Trophoblast cell (in vitro differentiated cells and primary cell): Measurements from ENCODE around the gene CPM.
A peak's percentile ranks its signal among the peaks of the same experiment; 100 is the strongest.
"Not testable (repeated sequence)": the region's sequence is repeated elsewhere in the genome, so short reads cannot be mapped to it uniquely, and the experiment has no call there.

Experiments used
- DNase-seq, 2 donors: peaks; one replicate each; pipeline ENCODE4 v3.0.0-alpha.2; 2016
- H2AFZ ChIP-seq: 2 replicates; pipeline ENCODE4 v1.6.1; 2013; ENCODE audit warnings: low read length, moderate library complexity, mild to moderate bottlenecking; ENCODE audit not compliant: insufficient read depth, poor library complexity
- H2AK5ac ChIP-seq: 2 replicates; pipeline ENCODE4 v1.6.1; 2013; ENCODE audit warnings: mild to moderate bottlenecking, low read length
- H2BK120ac ChIP-seq: 2 replicates; pipeline ENCODE4 v1.6.1; 2013; ENCODE audit warnings: low read length, mild to moderate bottlenecking, moderate library complexity; ENCODE audit not compliant: insufficient read depth, poor library complexity
- H2BK12ac ChIP-seq: 2 replicates; pipeline ENCODE4 v1.6.1; 2013; ENCODE audit warnings: mild to moderate bottlenecking, low read length, moderate library complexity
- H2BK5ac ChIP-seq: 2 replicates; pipeline ENCODE4 v1.6.1; 2013; ENCODE audit warnings: low read length, low read depth, moderate library complexity, mild to moderate bottlenecking; ENCODE audit not compliant: poor library complexity
- H3K14ac ChIP-seq: 2 replicates; pipeline ENCODE4 v1.6.1; 2013; ENCODE audit warnings: mild to moderate bottlenecking, low read length
- H3K18ac ChIP-seq: 2 replicates; pipeline ENCODE4 v1.6.1; 2013; ENCODE audit warnings: mild to moderate bottlenecking, low read length
- H3K23ac ChIP-seq: 2 replicates; pipeline ENCODE4 v1.6.1; 2013; ENCODE audit warnings: low read length
- H3K27ac ChIP-seq: 2 replicates; pipeline ENCODE4 v1.5.1; 2013; ENCODE audit warnings: low read depth, mild to moderate bottlenecking, inconsistent platforms, low read length, moderate library complexity
- H3K27me3 ChIP-seq: 2 replicates; pipeline ENCODE4 v1.6.1; 2013; ENCODE audit warnings: inconsistent platforms, mild to moderate bottlenecking, low read length, moderate library complexity; ENCODE audit not compliant: insufficient read depth
- H3K36me3 ChIP-seq, 2 experiments: 1 replicate in 1 of 2; 2 replicates in 1 of 2; pipeline ENCODE4 v1.6.1; 2013; ENCODE audit warnings: low read length in 2 of 2, mild to moderate bottlenecking in 2 of 2, moderate library complexity in 1 of 2; ENCODE audit not compliant: insufficient read depth in 2 of 2, control insufficient read depth in 1 of 2
- H3K4ac ChIP-seq: 2 replicates; pipeline ENCODE4 v1.6.1; 2013; ENCODE audit warnings: low read depth, mild to moderate bottlenecking, low read length, moderate library complexity
- H3K4me1 ChIP-seq, 2 experiments: 1 replicate in 1 of 2; 2 replicates in 1 of 2; pipeline ENCODE4 v1.6.1; 2013; ENCODE audit warnings: low read length in 2 of 2, mild to moderate bottlenecking in 2 of 2, moderate library complexity in 1 of 2; ENCODE audit not compliant: insufficient read depth in 2 of 2, control insufficient read depth in 1 of 2
- H3K4me2 ChIP-seq: 2 replicates; pipeline ENCODE4 v1.6.1; 2013; ENCODE audit warnings: inconsistent platforms, mild to moderate bottlenecking, low read length, moderate library complexity
- H3K4me3 ChIP-seq: 2 replicates; pipeline ENCODE4 v1.5.1; 2013; ENCODE audit warnings: mild to moderate bottlenecking, low read depth, low read length, inconsistent platforms
- H3K79me1 ChIP-seq: one replicate; pipeline ENCODE4 v1.6.1; 2013; ENCODE audit warnings: low read length
- H3K79me2 ChIP-seq: 2 replicates; pipeline ENCODE4 v1.6.1; 2013; ENCODE audit warnings: low read length, mild to moderate bottlenecking; ENCODE audit not compliant: control insufficient read depth, insufficient read depth, poor library complexity
- H3K9ac ChIP-seq: 2 replicates; pipeline ENCODE4 v1.6.1; 2013; ENCODE audit warnings: mild to moderate bottlenecking, low read length
- H3K9me3 ChIP-seq: 2 replicates; pipeline ENCODE4 v1.6.1; 2013; ENCODE audit warnings: low read depth, mild to moderate bottlenecking, control low read depth, inconsistent platforms, low read length; ENCODE audit not compliant: insufficient read depth
- H4K12ac ChIP-seq: 2 replicates; pipeline ENCODE4 v1.6.1; 2013; ENCODE audit warnings: low read depth, mild to moderate bottlenecking, low read length, moderate library complexity
- H4K8ac ChIP-seq: 2 replicates; pipeline ENCODE4 v1.6.1; 2013; ENCODE audit warnings: low read depth, mild to moderate bottlenecking, low read length, moderate library complexity
- H4K91ac ChIP-seq: one replicate; pipeline ENCODE4 v1.6.1; 2013; ENCODE audit warnings: low read depth, mild to moderate bottlenecking, low read length, moderate library complexity
- WGBS: extraction: QIAGEN DNeasy Blood & Tissue Kit; methylation state at CpG from one replicate; pipeline ENCODE4 v1.1.7; 2013; ENCODE audit warnings: missing lambda C conversion rate; ENCODE audit not compliant: insufficient read length, insufficient coverage; ENCODE audit errors: extremely low coverage; 5-methylcytosine and 5-hydroxymethylcytosine counted together

Gene CPM

GRCh38 chr12:68863886-68864454 is 69.0 kb downstream of the CPM start:
- not testable (repeated sequence) for H3K4me2 ChIP-seq, H2AFZ ChIP-seq, H3K23ac ChIP-seq, H2AK5ac ChIP-seq, H3K27ac ChIP-seq, H3K4me3 ChIP-seq, H3K18ac ChIP-seq, H3K27me3 ChIP-seq, H3K9me3 ChIP-seq, H2BK120ac ChIP-seq, H3K9ac ChIP-seq, H4K12ac ChIP-seq, H3K79me1 ChIP-seq, H3K79me2 ChIP-seq, H3K4me1 ChIP-seq, H3K14ac ChIP-seq, H2BK12ac ChIP-seq, H3K4ac ChIP-seq, H3K36me3 ChIP-seq, H4K8ac ChIP-seq, H4K91ac ChIP-seq, H2BK5ac ChIP-seq
- no CpG with 5 or more reads among the region's 8 CpGs for WGBS
- peak in 1 of 2 donors; percentile 76 for DNase-seq

GRCh38 chr12:68863109-68863770 is 69.7 kb downstream of the CPM start:
- no peak overlapping the region for H3K18ac ChIP-seq
- WGBS: no CpG with 5 or more reads among the region's 7 CpGs
- no peaks in the 10 kb centered on the region for H3K9me3 ChIP-seq
- no peak overlapping the region for H4K91ac ChIP-seq
- H3K27me3 ChIP-seq: no peaks in the 10 kb centered on the region
- no peak overlapping the region for H3K4me2 ChIP-seq
- H2AK5ac ChIP-seq: no peak overlapping the region
- H3K27ac ChIP-seq: no peak overlapping the region
- H3K79me2 ChIP-seq: no peaks in the 10 kb centered on the region
- H2BK12ac ChIP-seq: no peak overlapping the region
- no peak overlapping the region for H3K4me3 ChIP-seq
- H3K14ac ChIP-seq: no peak overlapping the region
- H3K4ac ChIP-seq: no peak overlapping the region
- no peaks in the 10 kb centered on the region for H3K36me3 ChIP-seq
- no peak overlapping the region for H2AFZ ChIP-seq
- H3K79me1 ChIP-seq: no peaks in the 10 kb centered on the region
- H2BK5ac ChIP-seq: no peak overlapping the region
- H2BK120ac ChIP-seq: no peak overlapping the region
- H3K9ac ChIP-seq: no peak overlapping the region
- no peak overlapping the region for H4K12ac ChIP-seq
- peaks cover 4 to 6% of the 10 kb centered on the region in 2 experiments for H3K4me1 ChIP-seq
- no peak overlapping the region for H3K23ac ChIP-seq
- DNase-seq: no peak
- H4K8ac ChIP-seq: no peak overlapping the region

- Histone ChIP-seq H2AFZ (no peak overlapping the region), H4K12ac (no peak overlapping the region), H3K27me3 (no peaks in the 10 kb centered on the region), H3K4me2 (no peak overlapping the region), H3K9ac (no peak overlapping the region), H3K23ac (no peak overlapping the region), H3K18ac (no peak overlapping the region), H3K14ac (no peak overlapping the region), H3K27ac (no peak overlapping the region), H2BK5ac (no peak overlapping the region), H3K9me3 (no peaks in the 10 kb centered on the region), H3K79me1 (no peaks in the 10 kb centered on the region), H3K4ac (no peak overlapping the region), H2BK120ac (no peak overlapping the region), H3K4me1 (no peaks in the 10 kb centered on the region), H2BK12ac (no peak overlapping the region), H3K4me3 (no peak overlapping the region), H3K79me2 (no peaks in the 10 kb centered on the region), H4K91ac (no peak overlapping the region), H3K36me3 (no peaks in the 10 kb centered on the region), H4K8ac (no peak overlapping the region), H2AK5ac (no peak overlapping the region)
- no peak for DNase-seq
- no CpG with 5 or more reads among the region's 3 CpGs for WGBS
Measured at GRCh38 chr12:68861890-68862289, 71.1 kb downstream of the CPM start.

- Histone ChIP-seq H3K4me2 (no peak overlapping the region), H3K9me3 (no peaks in the 10 kb centered on the region), H3K9ac (no peak overlapping the region), H2BK5ac (no peak overlapping the region), H4K12ac (no peak overlapping the region), H3K23ac (no peak overlapping the region), H3K79me2 (no peaks in the 10 kb centered on the region), H2AK5ac (no peak overlapping the region), H3K79me1 (no peaks in the 10 kb centered on the region), H2BK120ac (no peak overlapping the region), H4K91ac (no peak overlapping the region), H3K4me3 (no peak overlapping the region), H2AFZ (no peak overlapping the region), H4K8ac (no peak overlapping the region), H3K36me3 (no peaks in the 10 kb centered on the region), H3K4me1 (no peaks in the 10 kb centered on the region), H3K4ac (no peak overlapping the region), H3K27me3 (no peaks in the 10 kb centered on the region), H3K27ac (no peak overlapping the region), H3K18ac (no peak overlapping the region), H3K14ac (no peak overlapping the region), H2BK12ac (no peak overlapping the region)
- DNase-seq: no peak
- WGBS: no CpG with 5 or more reads among the region's 3 CpGs
Measured at GRCh38 chr12:68856510-68856909, 76.5 kb downstream of the CPM start.
